GM12891 (cell line): ENCODE results near the gene MYCBP.

Experiments used
- POLR2A ChIP-seq: IDR thresholded peaks from 2 replicates; pipeline ENCODE4 v1.6.1; 2011; ENCODE audit warnings: low read depth, low read length, control low read depth
- POLR2AphosphoS5 ChIP-seq: IDR thresholded peaks from 2 replicates; pipeline ENCODE4 v1.6.1; 2011; ENCODE audit warnings: low read depth, low read length, control low read depth
- TAF1 ChIP-seq: IDR thresholded peaks from 2 replicates; pipeline ENCODE4 v1.6.1; 2011; ENCODE audit warnings: low read depth, low read length, control low read depth

DNA sequence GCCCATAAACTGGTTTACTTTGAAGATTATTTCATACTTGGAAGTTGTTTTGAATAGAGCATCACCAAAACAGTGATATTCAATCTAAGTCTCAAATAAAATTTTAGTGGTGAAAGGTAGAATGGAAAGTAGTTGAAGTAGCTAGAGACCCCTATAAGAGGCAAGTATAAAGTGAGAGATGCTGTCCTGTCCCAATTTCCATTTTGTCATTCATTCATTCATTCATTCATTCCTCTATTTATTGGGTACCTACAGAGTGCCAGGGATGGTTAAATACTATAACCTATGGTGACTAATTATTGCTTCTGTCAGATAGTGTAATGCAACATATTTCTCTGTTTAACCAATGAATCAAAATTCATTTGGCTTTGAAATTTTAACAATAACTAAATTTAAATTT lies 46.3 kb downstream of the MYCBP start:
- TF ChIP-seq POLR2AphosphoS5 (no peak), POLR2A (no peak), TAF1 (no peak)
